NCI-H1417 (cell line): Measurements from ENCODE around the gene RCSD1.
A peak's percentile ranks its signal among the peaks of the same experiment; 100 is the strongest.

Experiments
- DNase-seq, 3 experiments: peaks; one replicate each; lab custom pipeline; 2025; lab: John Stamatoyannopoulos, UW

Gene RCSD1

DNA sequence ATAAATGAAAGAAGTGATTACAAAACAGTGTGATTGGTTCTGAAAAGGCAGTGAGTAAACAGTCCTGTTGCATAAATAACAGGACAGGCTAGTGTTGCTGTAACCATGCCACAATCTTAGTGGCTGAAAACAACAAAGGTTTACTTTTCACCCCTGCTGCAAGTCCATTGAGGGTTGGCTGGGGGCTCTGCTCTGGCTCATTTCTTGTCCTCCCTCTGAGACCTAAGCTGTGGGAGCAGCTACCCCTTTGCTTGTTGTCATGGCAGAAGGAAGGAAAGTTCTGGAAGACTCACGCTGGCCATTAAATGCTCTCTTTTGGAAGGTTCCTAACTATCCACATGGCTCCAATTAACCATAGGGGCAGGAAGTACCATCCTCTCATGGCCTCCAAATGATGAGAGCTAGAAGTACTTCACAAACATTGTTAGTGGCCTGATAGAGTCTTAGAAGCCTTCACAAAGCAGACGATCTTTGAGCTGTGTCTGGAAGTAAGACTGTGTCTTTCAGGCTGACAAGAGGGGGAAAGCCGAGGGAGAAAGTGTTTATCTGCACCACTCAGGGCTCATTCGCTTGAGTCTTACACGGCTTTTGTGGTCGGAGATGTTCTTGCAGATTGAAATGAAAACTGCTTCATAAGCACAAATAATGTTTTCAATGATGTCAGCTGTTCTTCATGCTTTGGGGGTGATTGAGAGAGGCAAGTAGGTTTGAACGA lies 11.9 kb downstream of the RCSD1 start:
- no peak for DNase-seq

DNA sequence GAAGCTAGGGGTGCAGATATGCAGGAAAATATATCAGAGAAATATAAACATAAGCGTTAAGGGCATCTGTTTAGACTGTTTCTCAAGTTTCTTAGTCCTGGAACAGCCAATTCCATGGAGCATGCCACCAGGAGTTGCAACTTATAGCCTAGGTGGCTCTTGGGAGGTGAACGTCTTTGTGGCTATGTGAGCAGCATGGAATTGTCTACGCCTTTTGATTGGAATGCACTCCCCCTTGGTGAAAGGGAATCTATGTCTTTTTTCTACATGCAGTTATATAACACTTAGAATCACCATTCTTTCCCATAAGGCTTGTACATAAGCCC lies 12.4 kb downstream of the RCSD1 start:
- no peak for DNase-seq

DNA sequence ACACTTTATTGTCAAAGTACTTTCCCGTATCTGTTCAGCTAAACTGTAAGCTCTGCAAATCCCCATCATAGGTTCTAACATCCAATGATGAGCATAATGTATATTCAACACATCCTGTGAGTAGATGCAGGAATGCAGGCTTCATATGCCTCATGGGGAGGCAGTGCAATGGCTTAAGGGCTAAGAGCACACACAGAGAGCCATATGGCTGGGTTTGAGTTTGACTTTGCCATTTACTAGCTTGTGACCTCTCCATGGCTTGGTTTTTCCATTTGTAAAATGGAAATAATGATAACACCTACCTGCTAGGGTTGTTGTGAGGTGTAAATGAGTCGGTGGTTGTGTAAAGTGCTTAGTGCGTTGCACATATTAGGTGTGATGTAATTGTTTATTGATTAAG lies 13.4 kb downstream of the RCSD1 start:
- no peak for DNase-seq

DNA sequence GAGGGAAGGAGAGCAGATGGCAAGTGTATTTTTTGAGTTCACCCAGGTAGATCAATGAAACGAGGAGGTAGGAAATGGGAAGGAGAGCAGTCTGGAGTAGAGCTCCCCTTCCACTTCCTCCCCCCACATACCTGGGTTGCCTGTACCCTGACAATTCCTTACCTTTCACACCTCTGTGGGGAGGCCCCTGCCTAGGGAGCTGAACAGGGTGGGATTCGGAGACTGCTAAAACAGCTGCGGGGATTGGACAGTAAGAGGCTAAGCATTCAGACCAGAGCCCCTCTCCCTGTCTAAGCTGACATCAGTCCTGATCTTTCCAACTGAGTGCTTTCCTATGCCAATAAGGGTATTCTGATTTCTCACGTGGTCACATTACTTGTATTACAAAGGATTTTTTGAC lies 14.5 kb downstream of the RCSD1 start:
- DNase-seq = no peak

DNA sequence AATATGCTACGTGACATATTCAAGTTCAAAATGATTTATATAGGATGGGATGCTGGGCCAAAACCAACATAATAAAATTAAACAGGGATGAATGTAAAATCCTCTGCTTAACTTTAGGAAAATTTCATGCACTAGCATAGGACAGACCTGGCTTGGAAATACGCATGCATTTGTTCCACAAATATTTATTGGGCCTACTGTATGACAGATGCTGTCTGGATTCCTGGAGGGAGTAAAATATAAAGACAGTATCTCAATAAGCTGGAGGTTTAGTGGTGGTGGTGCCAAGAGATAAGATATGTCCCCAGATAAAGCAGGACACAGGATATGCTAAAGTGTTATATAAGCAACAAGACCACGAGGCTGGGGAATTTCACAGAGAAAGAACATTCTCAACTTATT lies 15.1 kb downstream of the RCSD1 start:
- no peak for DNase-seq

DNA sequence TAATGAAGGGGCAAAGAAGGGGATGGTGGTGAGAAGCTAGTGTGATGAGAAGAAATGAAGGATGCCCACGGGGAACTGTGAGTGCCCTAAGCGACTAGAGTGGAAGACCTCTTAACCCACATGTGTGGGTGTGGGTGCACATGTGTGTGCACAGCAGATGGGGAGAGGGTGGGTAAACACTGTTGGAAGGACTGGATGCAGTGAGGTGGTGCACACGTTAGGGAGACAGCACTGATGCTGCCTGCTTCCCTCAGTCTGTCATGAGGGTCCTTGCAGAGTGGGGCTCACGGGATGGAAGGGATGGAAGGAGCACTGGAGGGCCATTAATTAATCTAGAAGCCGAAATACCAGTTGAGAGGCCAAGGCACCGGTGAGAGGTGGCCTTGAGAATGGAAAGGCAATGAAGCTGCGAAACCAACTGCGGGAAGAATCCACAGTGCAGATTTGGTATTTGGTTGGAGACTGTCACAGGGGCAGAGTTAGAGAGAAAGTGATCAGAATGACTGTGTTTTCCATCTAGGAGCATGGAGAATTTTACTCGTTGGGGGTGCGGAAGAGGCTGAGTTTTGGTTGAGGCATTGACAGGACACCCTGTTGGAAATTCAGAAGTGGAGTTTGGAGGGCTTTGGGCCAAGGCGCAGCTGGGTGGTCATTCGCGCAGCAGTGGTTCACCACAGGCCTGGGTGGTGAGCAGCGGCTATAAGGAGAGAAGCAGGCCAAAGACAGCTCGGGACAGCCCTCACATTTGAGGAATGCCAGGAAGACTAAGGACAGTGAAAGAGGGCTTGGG lies 15.8 kb downstream of the RCSD1 start:
- no peak for DNase-seq

DNA sequence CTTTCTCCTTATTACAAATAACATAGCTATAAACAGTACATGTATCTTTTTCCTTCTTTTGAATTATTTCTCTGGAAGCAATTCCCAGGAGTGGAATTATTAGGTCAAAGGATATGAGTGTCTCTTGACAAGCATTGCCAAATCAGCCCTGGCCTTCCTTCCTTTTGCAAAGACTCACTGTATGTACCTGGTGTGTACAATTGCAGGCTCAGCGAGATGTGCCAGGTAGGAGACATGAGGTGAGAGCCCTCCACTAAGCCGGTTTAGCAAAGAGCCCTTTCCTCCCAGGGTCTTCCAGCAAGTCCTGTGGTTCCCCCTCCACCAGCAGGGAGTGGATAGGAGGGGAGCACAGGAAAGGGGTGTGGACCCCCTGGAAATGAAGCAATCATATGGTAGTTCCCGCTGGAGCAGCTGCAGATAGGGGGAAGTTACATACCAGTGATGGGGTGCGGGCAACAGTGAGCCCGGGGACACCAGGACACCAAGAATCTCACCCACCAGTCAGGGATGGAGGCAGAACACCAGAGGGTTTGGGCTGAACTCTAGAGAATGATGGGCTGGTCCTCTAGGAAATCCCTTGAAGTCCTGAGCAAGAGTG lies 18.3 kb downstream of the RCSD1 start:
- no peak for DNase-seq

DNA sequence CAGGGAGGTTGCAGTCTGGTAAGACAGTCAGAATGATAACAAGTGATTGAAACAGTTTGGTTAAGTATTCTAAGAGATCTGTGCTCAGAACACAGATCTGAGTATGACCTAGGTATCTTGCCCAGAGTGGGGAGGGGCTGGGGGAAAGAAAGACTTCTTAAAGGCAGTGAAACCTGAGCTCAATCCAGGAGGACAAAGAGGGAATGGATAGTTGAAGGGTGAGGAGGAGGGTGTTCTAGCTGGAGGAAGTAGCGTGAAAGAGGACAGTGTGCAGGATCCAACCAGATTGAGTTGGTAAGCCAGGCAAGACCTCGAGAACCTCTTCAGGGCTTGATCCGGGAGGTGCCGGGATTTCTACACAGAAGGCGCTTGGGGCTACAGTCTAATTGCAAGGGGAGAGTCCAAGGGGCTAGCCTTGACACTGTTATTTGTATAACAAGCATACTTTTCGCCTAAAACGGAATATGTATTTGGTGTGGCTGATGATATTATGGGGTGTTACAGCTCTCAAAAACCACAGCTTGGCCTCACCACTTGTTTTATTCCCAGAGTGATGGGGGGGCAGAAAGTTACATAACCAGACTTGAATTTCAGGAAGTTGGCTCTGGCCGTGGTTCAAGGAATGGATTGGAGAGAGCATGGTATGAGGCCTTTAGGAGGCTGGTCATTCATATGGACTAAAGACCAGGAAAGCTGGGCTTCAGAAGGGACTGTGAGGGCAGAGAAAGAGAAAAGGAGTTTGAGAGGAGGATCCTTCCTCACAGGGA lies 19.1 kb downstream of the RCSD1 start:
- DNase-seq = no peak

DNA sequence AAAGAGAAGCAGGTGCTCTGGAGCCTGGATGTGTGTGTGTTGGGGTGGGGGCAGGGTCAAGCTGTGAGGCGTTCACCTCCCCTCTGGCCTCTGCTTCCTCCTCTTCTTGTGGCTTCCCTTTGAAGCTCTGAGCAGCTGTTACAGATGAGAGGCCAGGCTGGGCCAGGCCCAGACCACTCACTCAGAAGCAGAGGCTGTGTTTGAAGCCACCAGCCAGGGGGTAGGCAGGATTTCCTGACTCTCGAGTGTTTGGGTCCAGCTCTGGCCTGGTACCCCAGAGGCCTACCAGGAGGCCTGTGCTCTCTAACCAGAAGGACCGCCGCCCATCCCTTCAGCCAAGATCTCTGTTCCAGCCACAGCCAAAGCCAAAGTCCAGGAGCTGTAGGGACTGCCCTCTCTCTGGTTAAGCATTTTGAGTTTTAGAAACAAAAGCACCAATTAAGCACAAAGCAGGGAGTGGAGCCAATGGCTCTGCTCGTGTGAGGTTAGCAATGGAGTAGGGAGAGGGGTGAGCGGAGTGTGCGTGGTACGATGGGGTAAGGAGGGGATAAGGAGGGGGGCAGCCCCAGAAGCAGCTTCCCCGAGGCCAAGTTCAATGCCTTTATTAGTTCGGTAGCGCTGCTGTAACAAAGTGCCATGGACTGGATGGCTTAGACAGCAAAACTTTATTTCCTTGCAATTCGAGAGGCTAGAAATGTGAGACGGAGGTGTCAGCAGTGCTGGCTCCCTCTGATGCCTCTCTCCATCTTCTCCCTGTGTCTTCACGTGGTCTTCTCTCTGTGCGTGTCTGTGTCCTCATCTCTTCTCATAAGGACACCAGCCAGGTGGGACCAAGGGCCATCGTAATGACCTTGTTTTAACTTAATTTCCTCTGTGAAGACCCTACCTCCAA lies 20.5 kb downstream of the RCSD1 start:
- peak in 1 of 3 experiments; percentile 7 for DNase-seq

DNA sequence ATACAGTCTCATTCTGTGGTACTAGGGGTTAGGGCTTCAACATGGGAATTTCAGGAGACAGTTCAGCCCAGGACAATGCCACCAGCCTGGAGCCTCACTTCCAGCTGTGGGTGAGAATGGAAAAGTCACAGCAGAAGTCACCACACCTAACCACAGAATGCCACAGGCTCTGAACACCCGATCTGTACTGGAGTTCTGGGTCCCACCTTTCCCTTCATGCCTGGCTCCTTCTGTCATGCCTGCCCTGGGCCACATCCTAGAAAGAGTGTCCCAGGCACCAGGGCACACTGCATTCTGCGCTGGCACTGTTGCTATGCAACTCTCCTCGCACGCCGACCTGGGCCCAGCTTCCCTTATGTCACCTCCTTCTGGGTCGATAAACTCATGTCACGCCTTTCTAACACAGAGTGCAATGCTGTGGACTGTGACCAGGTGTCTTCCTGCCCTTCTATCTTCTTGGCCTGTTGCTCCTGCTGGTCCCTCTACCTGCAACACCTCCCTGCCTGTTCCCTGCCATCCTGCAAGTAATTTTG lies 21.2 kb downstream of the RCSD1 start:
- no peak for DNase-seq

DNA sequence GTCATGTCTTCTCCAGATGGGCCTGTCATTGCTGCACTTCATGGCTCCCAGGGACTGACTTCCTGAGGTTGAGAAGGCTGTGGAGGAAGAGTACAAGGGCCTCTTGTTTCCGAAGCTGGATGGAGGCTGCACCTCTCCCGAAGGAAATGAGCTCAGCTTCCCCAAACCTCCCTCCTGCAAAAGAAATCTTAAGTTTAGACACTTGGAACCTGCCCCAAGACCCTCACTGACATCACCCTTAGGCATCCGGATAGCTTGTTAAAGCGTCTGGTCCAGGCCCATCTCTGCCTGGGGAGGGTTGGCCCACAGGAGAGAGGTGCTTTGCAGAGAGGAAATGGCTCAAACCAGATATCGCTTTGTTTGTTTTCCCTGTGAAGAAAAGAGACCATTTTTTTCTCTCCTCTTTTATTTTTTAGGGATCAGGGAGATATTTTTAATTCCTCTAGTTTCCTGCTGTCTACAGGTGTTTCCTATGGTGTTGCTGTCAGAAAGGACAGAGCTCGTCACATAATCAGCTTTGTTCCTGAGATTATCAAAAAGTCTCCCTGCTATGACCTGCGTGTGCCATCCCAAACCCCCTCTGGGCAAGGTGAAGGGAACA lies 25.0 kb downstream of the RCSD1 start:
- no peak for DNase-seq

DNA sequence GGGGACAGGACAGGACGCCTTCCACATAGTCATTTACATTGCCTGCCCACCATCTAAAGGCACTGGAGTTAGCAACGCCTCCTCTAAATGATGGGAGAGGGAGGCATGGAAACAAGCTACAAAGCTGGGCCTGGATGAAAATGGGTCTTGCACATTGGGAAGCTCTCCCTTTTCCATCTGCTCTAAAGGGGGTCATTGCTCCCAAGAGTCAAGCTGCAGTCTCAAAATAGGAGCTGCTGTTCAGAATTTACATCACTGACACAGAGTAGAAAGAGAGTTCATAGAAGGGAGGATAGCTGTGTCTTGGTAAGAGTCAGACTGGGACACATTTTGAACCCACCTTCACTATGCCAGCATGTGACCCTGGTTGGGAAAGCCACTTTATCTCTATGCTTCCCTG lies 26.6 kb downstream of the RCSD1 start:
- DNase-seq = no peak

DNA sequence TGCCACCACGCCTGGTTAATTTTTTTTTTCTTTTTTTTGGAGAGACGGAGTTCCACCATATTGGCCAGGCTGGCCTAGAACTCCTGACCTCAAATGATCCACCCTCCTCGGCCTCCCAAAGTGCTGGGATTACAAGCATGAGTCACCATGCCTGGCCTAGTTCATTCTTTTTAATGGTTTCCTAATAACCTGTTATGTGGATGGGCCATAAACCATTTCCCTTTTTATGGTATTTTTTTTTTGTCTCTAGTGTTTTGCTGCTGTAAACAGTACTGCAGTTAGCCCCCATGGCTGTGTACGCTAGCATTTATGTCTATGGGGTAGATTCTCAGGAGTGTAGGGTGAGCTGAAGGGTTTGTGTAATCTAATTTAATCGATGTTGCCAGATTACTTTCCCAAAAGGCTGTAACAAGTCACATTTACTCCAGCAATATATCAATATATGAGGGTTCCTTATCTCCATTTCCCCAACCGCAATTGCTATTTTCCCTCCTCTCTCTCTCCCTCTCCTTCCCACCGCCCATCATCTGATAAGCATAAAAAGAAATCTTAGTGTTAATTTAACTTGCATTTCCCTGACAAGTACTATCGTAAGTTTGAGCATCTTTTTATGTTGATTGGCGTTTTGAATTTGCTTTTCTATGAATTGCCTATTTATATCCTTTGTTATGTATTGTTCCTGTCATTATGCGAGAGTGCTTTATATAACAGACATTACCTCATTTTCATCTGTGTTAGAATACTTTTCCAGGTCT lies 28.7 kb downstream of the RCSD1 start:
- no peak for DNase-seq

DNA sequence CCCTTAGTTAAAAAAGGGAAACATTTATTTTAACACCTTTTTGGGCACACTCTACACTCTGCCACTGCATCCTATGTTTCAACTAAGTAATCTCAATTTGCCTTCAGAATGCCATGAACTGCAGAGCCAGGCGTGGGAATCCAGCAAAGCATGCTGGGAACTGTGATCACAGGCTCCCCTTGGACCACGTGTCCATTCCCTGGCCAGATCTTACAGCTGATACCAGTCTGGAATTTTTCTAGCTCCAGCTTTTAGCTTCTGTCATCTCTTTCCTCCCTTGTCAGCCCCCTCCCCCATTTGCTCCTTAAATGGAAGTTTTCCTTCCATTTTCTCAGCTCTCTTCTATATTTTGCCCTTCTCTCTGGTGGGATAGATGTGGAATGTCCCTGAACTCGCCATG lies 29.4 kb downstream of the RCSD1 start:
- DNase-seq = no peak

DNA sequence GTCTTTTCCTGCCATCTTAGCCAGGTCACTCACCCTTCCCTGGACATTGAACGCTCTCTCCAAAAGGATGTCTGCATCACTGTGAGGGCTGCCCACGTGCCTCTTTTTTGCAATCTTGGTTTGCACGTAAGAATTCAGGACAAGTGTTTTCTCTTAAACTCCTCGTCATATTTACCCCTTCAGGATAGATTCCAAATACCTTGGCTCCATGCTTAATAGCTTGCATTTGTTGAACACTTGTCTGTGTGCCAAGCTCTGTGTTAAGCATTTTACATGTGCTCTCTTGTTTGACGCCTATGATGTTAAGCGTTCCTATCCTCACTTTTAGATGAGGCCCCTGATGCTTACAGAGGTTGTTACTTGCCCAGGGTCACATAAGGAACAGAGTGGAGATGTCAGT lies 29.8 kb downstream of the RCSD1 start:
- no peak for DNase-seq

DNA sequence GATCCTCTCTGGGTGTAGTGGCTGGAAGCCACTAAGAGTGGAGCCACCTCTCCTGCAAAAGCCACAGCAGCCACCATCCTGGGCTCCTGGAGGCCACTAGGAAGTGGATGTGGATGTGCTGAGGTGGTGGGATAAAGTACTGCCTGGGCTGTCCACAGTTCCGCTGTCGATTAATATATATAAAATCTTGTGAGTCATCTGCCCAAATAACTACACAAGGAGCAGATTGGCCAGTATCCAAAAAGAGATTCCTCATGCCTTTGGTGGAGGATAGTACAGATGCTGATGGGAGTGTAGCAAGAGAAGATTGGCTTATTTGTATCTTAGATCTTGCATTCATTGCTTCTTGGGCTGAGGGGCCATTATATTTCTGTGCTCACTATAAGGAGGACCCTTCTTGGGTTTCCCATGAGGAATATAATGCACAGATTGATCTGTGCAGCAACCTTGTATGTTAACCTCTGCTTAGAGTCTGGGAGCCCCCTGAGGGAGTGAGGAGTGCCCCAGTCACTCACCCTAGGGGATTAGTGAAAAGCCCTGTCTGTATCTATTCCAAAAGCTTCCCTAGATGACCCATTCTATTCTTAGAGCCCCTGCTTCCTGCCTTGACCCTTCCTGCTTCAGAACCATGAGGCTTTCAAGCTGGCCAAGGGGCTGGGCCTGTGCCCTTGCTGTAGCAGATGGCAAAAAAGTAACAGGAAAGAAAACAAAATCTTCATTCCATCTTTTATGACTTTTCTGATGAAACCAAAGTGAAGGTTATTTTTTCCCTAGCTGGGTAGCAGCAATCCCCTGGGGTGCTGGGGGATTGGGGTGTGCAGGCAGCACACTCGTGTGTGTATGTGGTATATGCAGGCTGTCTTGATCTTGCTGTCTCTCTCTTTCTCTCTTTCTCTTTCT lies 31.7 kb downstream of the RCSD1 start:
- no peak for DNase-seq

DNA sequence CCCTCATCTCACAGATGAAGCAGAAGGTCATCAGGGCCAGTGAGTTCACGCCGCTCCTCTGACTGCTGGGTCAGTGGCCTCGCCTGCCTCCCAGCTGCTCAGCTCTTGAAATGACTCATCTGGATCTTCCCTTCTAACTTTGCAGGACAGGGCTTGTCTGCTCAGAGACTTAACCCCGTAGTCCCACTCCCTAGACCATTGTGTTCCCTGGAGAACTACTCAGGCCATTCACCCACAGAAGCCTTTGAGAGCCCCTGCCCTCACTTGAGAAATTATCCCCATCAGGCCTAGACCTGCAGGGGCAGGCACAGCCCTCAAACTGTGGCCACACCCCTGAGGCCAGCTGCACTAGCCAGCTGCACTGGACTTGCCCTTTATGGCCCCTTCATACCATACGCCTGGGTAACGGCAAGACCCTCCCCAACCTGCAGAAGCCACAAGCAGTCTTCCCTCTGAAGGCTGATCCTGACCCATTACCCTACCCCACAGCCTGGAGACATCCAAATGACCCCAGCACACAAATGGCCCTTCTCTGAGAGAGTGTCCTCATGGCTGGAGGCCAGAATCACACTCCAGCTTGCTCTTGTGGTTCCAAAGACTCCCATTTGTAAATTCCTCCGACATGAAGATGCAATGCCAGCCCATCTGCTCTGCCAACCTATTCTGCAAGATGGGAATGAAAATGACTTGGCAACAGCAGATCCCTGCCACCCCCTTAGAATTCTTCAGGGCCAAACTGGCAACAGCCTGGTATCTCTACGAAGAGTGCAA lies 33.2 kb downstream of the RCSD1 start:
- no peak for DNase-seq

DNA sequence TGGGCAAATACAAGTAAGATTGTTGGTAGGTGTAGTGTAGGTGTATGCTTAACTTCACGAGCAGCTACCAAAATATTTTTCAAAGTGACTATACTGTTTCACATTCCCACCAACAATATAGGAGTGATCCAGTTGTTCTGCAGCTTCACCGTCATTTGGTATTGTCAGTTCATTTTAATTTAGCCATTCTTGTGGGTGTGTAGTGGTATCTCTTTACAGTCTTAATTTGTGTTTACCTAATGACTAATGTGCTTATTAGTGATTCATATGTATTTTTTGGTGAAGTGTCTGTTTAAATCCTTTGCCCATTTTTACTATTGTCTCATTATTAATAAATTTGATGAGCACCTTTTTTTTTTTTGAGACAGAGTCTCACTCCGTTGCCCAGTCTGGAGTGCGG lies 35.4 kb downstream of the RCSD1 start:
- no peak for DNase-seq
